Lower leg skin (tissue), 4 donors: ENCODE results near the gene PGP. TPM values are rescaled to one million over a fixed set of nuclear protein-coding genes. Genes with fewer than 3 reads are reported as not detected.
A peak's percentile ranks its signal among the peaks of the same experiment; 100 is the strongest.

ENCODE experiments used
- DNase-seq, 2 donors: peaks; one replicate each; pipeline ENCODE4 v3.0.0-alpha.2; 2019; ENCODE audit warnings: low spot score in 2 of 2
- H3K4me3 ChIP-seq: fragments of 200-600 bp; sonication (generic); 2 replicates; pipeline ENCODE4 v1.5.1; 2017; ENCODE audit warnings: mild to moderate bottlenecking, low read depth; ENCODE audit not compliant: poor library complexity, severe bottlenecking
- CTCF ChIP-seq, 3 donors: fragments of 450-650 bp; IDR thresholded peaks; one replicate each; pipeline ENCODE4 v1.5.1; 2016; ENCODE audit warnings: antibody characterized with exemption in 3 of 3, mild to moderate bottlenecking in 3 of 3, moderate library complexity in 2 of 3
- POLR2A ChIP-seq, 2 donors: fragments of 450-650 bp; IDR thresholded peaks; one replicate each; pipeline ENCODE4 v1.6.1; 2016 to 2017; ENCODE audit warnings: antibody characterized with exemption in 2 of 2, mild to moderate bottlenecking in 1 of 2, moderate library complexity in 1 of 2
- WGBS, 2 donors: methylation state at CpG; one replicate each; pipeline ENCODE4 v1.1.5; 2018; 5-methylcytosine and 5-hydroxymethylcytosine counted together
- intact Hi-C: fragments of 100-400 bp; cut with DNase I; formaldehyde crosslinking; loops from one replicate; pipeline ENCODE4 v1.15.0; 2023; ENCODE audit warnings: low total_unique reads
- total RNA-seq, 4 donors: library from RNA; depleted of rRNA; stranded (reverse); fragments of >200 nt; gene quantifications; one replicate each; pipeline ENCODE4 v1.1.0, GENCODE V29; 2016

Gene PGP
- total RNA-seq, 4 donors from 2014 or later, result 9.6 to 19.4 (median 12.8) TPM

- WGBS, 2 donors, result 2 to 3% methylated on average over 6 to 33 of the region's 98 CpGs
- intact Hi-C loops, result no loop called here
- TF ChIP-seq POLR2A (IDR thresholded peaks at IDR 0.05) (no peak), CTCF (IDR thresholded peaks at IDR 0.05) (no peak)
These were observed 572 bp downstream of the PGP start for GRCh38 chr16:2213817-2214718.

GRCh38 chr16:2212362-2213324 lies 2.0 kb downstream of the PGP start:
- no peak overlapping the region for H3K4me3 ChIP-seq
- no peak for TF ChIP-seq CTCF (IDR thresholded peaks at IDR 0.05)
- TF ChIP-seq POLR2A (IDR thresholded peaks at IDR 0.05), result no peak
- DNase-seq, result no peak
- intact Hi-C loops, result no loop called here
- WGBS, 2 donors, result 44 to 59% methylated on average over 17 to 19 of the region's 19 CpGs

More at GRCh38 chr16:2213817-2214718, 572 bp downstream of the PGP start:
- no peak for DNase-seq
- peak overlapping the region; percentile 52 for H3K4me3 ChIP-seq

- DNase-seq, result no peak
- H3K4me3 ChIP-seq, result no peak overlapping the region
- intact Hi-C loops, result no loop called here
- 54 to 70% methylated on average over 9 to 10 of the region's 11 CpGs for WGBS, 2 donors
- no peak for TF ChIP-seq CTCF (IDR thresholded peaks at IDR 0.05)
- no peak for TF ChIP-seq POLR2A (IDR thresholded peaks at IDR 0.05)
These were observed 2.7 kb downstream of the PGP start for GRCh38 chr16:2211923-2212347.

GRCh38 chr16:2210386-2211365 lies 4.0 kb downstream of the PGP start, which contains the start of gene BRICD5:
Gene BRICD5, minus strand, starts transcription at chr16:2210863. Its CDS starts 30 bp downstream, at chr16:2210833.
- H3K4me3 ChIP-seq, result no peak within 1 kb of the TSS
- DNase-seq, result no peak
- intact Hi-C loops, result no loop called here
- 68 to 77% methylated on average over 19 to 23 of the region's 24 CpGs for WGBS, 2 donors
- no peak for TF ChIP-seq POLR2A (IDR thresholded peaks at IDR 0.05)
- no peak for TF ChIP-seq CTCF (IDR thresholded peaks at IDR 0.05)

GRCh38 chr16:2210009-2210332 lies 4.7 kb downstream of the PGP start:
- WGBS, 2 donors, result 87% methylated on average over 4 to 9 of the region's 17 CpGs
- no peak for DNase-seq
- TF ChIP-seq CTCF (IDR thresholded peaks at IDR 0.05), result no peak
- no peak for TF ChIP-seq POLR2A (IDR thresholded peaks at IDR 0.05)
- no peak overlapping the region for H3K4me3 ChIP-seq
- intact Hi-C loops, result no loop called here
